BJ (cell line): ENCODE results near the gene HOXD11. TPM values are rescaled to one million over a fixed set of nuclear protein-coding genes. Genes with fewer than 3 reads are reported as not detected.

Source experiments
- CTCF ChIA-PET: fragments of 350-600 bp; formaldehyde crosslinking; extraction: SDS; loops from one replicate; lab custom pipeline; 2021; ENCODE audit warnings: antibody characterized with exemption, inconsistent platforms; lab: Yijun Ruan, JAX
- POLR2A ChIA-PET: fragments of 300-600 bp; sonication (Branson Sonifier 250); formaldehyde crosslinking; extraction: SDS; loops from one replicate; lab custom pipeline; 2021; ENCODE audit warnings: antibody characterized with exemption; lab: Charles Lee
- DNase-seq: peaks from one replicate; pipeline ENCODE4 v3.0.0-alpha.2; 2011; ENCODE audit warnings: low read depth
- H3K27me3 ChIP-seq: 2 replicates; pipeline ENCODE4 v1.6.0; 2011; ENCODE audit warnings: low read length; ENCODE audit not compliant: control insufficient read depth, insufficient read depth
- H3K36me3 ChIP-seq: 2 replicates; pipeline ENCODE4 v1.5.1; 2011; ENCODE audit warnings: low read length; ENCODE audit not compliant: control insufficient read depth, insufficient read depth
- H3K4me3 ChIP-seq: 2 replicates; pipeline ENCODE4 v1.5.1; 2011; ENCODE audit warnings: low read depth, mild to moderate bottlenecking, control low read depth, low read length
- polyA plus RNA-seq: library from polyadenylated mRNA; depleted of rRNA; stranded (reverse); fragments of >200 nt; gene quantifications from 2 replicates; pipeline ENCODE4 v1.2.3, GENCODE V29; 2011
- TF ChIP-seq, protein P1 (sequence below): IDR thresholded peaks from 2 replicates; pipeline ENCODE4 v1.5.1; 2011; ENCODE audit warnings: low read depth, mild to moderate bottlenecking, control low read depth, inconsistent platforms, low read length, moderate library complexity; ENCODE audit not compliant: insufficient read depth

The HOXD11 gene
- polyA plus RNA-seq, 1 experiment, result 9.9 TPM

DNA sequence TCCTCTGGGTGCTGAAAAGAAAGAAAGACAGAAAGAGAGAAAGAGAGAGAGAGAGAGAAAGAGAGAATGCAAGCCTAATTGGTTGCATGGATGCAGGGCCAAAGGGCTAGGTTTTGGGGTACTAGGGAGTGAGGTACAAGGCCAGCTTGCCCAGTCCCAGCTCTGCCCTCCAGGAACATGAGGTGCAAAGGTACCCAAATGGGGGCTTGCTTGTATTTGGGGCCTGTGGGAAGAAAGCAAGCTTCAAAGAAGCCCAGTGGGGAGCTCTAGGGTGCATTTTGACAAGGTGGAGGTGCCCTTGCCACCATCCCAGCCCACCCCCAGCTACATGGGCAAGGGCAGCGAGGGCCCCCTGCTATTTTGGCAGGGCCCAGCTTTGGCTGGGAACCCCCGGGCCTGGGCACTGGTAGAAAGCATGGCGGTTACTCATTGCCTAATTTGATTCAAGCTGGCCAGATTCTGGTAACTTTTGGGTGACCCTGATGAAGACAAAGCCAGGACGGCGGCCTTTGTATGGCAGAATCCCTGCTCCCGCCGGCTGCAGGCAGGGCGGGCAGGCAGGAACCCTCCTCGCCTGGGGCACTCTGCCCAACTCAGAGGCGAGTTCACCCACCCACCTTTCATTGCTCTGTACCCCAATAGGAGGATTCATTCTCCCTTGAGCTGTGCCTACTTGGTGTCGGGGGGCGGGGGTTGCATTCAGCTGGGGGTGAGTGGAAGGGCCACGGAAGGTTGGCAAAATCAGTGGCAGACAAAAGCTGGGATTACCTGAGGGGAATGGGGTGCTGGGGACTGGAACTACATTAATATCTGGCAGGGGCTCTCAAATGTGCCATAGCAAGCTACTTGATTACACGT lies 43.7 kb downstream of the HOXD11 start:
- no peak for DNase-seq
- peaks cover 59% of the 10 kb centered on the region for H3K27me3 ChIP-seq
- no peak overlapping the region for H3K4me3 ChIP-seq
- H3K36me3 ChIP-seq, result no peaks in the 10 kb centered on the region
- ChIA-PET POLR2A (no interaction called here), CTCF (interaction anchor here (0.8 to 2.0 kb wide), 5 partner anchors 10 to 488 kb away, joined by 3 to 19 read pairs (median 3); no protein-coding TSS in a partner anchor)
- TF ChIP-seq, protein P1, sequence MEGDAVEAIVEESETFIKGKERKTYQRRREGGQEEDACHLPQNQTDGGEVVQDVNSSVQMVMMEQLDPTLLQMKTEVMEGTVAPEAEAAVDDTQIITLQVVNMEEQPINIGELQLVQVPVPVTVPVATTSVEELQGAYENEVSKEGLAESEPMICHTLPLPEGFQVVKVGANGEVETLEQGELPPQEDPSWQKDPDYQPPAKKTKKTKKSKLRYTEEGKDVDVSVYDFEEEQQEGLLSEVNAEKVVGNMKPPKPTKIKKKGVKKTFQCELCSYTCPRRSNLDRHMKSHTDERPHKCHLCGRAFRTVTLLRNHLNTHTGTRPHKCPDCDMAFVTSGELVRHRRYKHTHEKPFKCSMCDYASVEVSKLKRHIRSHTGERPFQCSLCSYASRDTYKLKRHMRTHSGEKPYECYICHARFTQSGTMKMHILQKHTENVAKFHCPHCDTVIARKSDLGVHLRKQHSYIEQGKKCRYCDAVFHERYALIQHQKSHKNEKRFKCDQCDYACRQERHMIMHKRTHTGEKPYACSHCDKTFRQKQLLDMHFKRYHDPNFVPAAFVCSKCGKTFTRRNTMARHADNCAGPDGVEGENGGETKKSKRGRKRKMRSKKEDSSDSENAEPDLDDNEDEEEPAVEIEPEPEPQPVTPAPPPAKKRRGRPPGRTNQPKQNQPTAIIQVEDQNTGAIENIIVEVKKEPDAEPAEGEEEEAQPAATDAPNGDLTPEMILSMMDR, result no peak

DNA sequence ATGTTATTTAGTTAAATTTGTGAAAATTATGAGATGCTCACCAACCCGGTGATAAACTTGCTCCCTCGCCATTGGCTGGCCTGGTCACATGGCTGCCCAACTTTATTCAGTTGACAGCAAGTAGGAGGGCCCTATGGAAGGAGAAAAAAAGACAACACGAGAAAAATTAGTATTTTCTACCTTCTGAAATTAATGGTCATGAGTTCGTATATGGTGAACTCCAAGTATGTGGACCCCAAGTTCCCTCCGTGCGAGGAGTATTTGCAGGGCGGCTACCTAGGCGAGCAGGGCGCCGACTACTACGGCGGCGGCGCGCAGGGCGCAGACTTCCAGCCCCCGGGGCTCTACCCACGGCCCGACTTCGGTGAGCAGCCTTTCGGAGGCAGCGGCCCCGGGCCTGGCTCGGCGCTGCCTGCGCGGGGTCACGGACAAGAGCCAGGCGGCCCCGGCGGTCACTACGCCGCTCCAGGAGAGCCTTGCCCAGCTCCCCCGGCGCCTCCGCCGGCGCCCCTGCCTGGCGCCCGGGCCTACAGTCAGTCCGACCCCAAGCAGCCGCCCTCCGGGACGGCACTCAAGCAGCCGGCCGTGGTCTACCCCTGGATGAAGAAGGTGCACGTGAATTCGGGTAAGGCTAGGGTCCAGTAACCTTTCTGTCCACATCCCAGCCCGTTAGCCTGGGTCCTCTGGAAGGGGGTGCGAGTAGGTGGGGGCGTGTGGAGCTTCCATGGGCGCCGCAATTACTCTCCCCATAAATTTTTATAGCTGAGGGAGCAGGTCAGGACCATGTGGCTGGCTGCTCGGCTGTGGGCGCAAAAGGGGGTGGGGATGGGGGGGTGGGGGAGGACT lies 44.6 kb downstream of the HOXD11 start, which contains the start of gene HOXD4:
HOXD4 (plus strand) TSS at position 109 of the 846 bp plus-strand sequence; CDS start at position 193, 84 bp downstream.
- Histone ChIP-seq H3K4me3 (no peak within 1 kb of the TSS), H3K27me3 (peaks cover 57% of the 10 kb centered on the region), H3K36me3 (no peaks in the 10 kb centered on the region)
- TF ChIP-seq, protein P1, result no peak
- POLR2A ChIA-PET, result no interaction called here
- DNase-seq, result no peak
- CTCF ChIA-PET, result interaction anchor here (0.8 to 2.0 kb wide), 5 partner anchors 11 to 487 kb away, joined by 3 to 19 read pairs (median 3); no protein-coding TSS in a partner anchor

DNA sequence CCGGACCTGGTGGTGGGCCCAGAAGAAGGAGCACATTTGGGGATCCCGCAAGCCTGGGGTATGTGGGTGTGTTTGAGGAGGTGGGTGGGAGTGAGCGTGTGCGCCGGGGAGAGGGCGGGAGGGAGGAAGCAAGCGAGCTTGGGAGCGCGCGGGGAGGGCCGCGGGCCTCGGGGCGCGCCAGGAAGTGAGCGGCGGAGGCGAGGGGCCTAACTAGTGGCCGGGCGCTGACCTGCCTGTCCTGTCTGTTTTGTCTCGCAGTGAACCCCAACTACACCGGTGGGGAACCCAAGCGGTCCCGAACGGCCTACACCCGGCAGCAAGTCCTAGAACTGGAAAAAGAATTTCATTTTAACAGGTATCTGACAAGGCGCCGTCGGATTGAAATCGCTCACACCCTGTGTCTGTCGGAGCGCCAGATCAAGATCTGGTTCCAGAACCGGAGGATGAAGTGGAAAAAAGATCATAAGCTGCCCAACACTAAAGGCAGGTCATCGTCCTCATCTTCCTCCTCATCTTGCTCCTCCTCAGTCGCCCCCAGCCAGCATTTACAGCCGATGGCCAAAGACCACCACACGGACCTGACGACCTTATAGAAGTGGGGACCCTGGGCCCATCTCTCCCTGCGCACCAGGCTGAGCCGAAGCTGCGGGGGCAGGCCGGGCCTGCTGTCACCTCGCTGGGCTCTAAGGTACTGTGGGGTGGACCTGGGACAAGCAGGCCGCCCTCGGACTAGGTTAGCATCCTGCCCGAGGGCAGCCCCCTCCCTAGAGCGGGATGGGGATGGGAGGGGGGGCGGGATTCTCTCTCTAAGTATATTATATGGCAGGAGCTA lies 45.5 kb downstream of the HOXD11 start:
- Histone ChIP-seq H3K36me3 (no peaks in the 10 kb centered on the region), H3K4me3 (no peak overlapping the region), H3K27me3 (peaks cover 54% of the 10 kb centered on the region)
- no peak for DNase-seq
- TF ChIP-seq, protein P1, result no peak
- ChIA-PET POLR2A (no interaction called here), CTCF (interaction anchor here (2.4 kb wide), 1 partner anchor 12 kb away, joined by 7 read pairs; no protein-coding TSS in a partner anchor)

DNA sequence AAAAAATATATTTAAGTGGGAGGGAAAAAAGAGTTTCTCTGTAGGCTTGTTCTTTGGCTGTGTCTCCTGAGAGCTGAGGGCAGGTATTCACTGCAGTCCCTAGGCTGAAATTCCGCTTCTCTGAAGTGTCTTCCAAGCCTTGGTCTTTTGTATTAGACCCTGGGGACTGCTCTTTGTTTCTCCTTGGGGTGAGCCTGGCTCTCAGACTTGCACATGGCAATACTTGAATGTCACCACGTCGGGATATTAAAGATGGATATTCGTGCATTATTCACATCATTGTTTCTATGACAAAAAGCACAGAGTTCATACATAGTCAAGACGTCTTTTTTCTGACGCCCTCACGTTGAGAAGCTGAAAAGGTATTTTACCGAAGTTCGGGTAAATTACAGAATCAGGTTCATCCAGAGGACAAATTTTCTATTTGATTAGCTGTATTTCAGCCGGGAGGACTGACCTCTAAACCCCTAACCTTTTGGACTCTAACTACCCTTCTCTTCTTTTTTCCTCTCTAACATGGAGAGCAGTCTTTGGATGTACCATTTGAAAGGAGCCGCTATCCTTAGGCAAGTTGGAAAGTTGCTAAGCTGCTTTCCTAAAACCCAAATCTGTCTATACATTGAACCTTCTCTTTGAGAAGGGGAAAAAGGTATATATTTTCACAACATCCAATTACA lies 47.6 kb downstream of the HOXD11 start:
- ChIA-PET POLR2A (no interaction called here), CTCF (interaction anchor here (0.8 to 2.4 kb wide), 6 partner anchors 8 to 482 kb away, joined by 3 to 7 read pairs (median 3); no protein-coding TSS in a partner anchor)
- Histone ChIP-seq H3K27me3 (peaks cover 52% of the 10 kb centered on the region), H3K4me3 (no peak overlapping the region), H3K36me3 (no peaks in the 10 kb centered on the region)
- DNase-seq, result no peak
- TF ChIP-seq, protein P1, result no peak
